ENCODE measurements around the gene CDC42SE1. TPM values are rescaled to one million over a fixed set of nuclear protein-coding genes. Genes with fewer than 3 reads are reported as not detected.

Gene CDC42SE1
- total RNA-seq, 1 donor, result 49.6 TPM

- Histone ChIP-seq H3K36me3 (ENCODE audit: insufficient read depth, low read length) (peaks cover 3% of the 10 kb centered on the region), H3K4me1 (ENCODE audit: insufficient read depth, low read length) (peaks cover 36% of the 10 kb centered on the region), H2AFZ (ENCODE audit: low read length) (no peak overlapping the region), H4K20me1 (ENCODE audit: insufficient read depth, low read length) (no peaks in the 10 kb centered on the region), H3K4me3 (ENCODE audit: insufficient read depth, low read length) (no peak overlapping the region), H3K27me3 (ENCODE audit: insufficient read depth, low read length) (no peaks in the 10 kb centered on the region), H3K4me2 (ENCODE audit: insufficient read depth, low read length) (no peak overlapping the region), H3K9me3 (ENCODE audit: low read depth, low read length) (no peaks in the 10 kb centered on the region), H3K79me2 (ENCODE audit: insufficient read depth, low read length) (peaks cover 16% of the 10 kb centered on the region), H3K27ac (ENCODE audit: low read depth, low read length) (no peak overlapping the region)
- no peak for DNase-seq (ENCODE audit: insufficient read length, low spot score, missing footprints)
- no peak for TF ChIP-seq CTCF (IDR thresholded peaks at IDR 0.05; ENCODE audit: extremely low read depth, low read depth, low read length)
These were observed 57.4 kb downstream of the CDC42SE1 start for GRCh38 chr1:151002051-151002450.

- Histone ChIP-seq H3K27ac (ENCODE audit: low read depth, low read length) (no peak overlapping the region), H3K4me2 (ENCODE audit: insufficient read depth, low read length) (no peak overlapping the region), H3K4me3 (ENCODE audit: insufficient read depth, low read length) (no peak overlapping the region), H3K9me3 (ENCODE audit: low read depth, low read length) (no peaks in the 10 kb centered on the region), H3K36me3 (ENCODE audit: insufficient read depth, low read length) (peaks cover 3% of the 10 kb centered on the region), H2AFZ (ENCODE audit: low read length) (no peak overlapping the region), H4K20me1 (ENCODE audit: insufficient read depth, low read length) (no peaks in the 10 kb centered on the region), H3K79me2 (ENCODE audit: insufficient read depth, low read length) (peaks cover 16% of the 10 kb centered on the region), H3K4me1 (ENCODE audit: insufficient read depth, low read length) (peaks cover 32% of the 10 kb centered on the region), H3K27me3 (ENCODE audit: insufficient read depth, low read length) (no peaks in the 10 kb centered on the region)
- DNase-seq (ENCODE audit: insufficient read length, low spot score, missing footprints), result no peak
- no peak for TF ChIP-seq CTCF (IDR thresholded peaks at IDR 0.05; ENCODE audit: extremely low read depth, low read depth, low read length)
These were observed 57.8 kb downstream of the CDC42SE1 start for GRCh38 chr1:151001602-151002001.

Small RNA genes lying within 50 kb of the gene (small RNA-seq; reads per million reads assigned to genes)
- 0.60 reads per million for gene RNU6-884P

Other genes starting within 250 kb of the CDC42SE1 start
- 61.9 and 63.3 TPM in 2 replicates for gene ARNT, start 183.0 kb downstream of the CDC42SE1 start, total RNA-seq
- gene CTXND2, start 172.5 kb downstream of the CDC42SE1 start, total RNA-seq, result not detected in 2 replicates
- 38.0 and 42.3 TPM in 2 replicates for gene SETDB1, start 133.3 kb downstream of the CDC42SE1 start, total RNA-seq
- gene CERS2, start 84.8 kb downstream of the CDC42SE1 start, total RNA-seq, result 159 and 164 TPM in 2 replicates
- gene ANXA9, start 77.3 kb downstream of the CDC42SE1 start, total RNA-seq, result under 0.01 TPM in 2 replicates
- gene MINDY1, start 52.7 kb downstream of the CDC42SE1 start, total RNA-seq, result 17.1 and 18.1 TPM in 2 replicates
- 8.3 and 11.6 TPM in 2 replicates for gene PRUNE1, start 51.2 kb downstream of the CDC42SE1 start, total RNA-seq
- under 0.01 and 1.2 TPM in 2 replicates for gene BNIPL, start 23.0 kb downstream of the CDC42SE1 start, total RNA-seq
- gene C1orf56, start 11.9 kb downstream of the CDC42SE1 start, total RNA-seq, result 4.4 and 5.4 TPM in 2 replicates
- gene MLLT11, start 775 bp upstream of the CDC42SE1 start, total RNA-seq, result 1.4 and 1.8 TPM in 2 replicates
- gene GABPB2, start 11.1 kb upstream of the CDC42SE1 start, total RNA-seq, result 15.6 and 16.3 TPM in 2 replicates
- 1.5 and 2.2 TPM in 2 replicates for gene SEMA6C, start 87.0 kb upstream of the CDC42SE1 start, total RNA-seq
- not detected in 2 replicates for gene TNFAIP8L2, start 97.0 kb upstream of the CDC42SE1 start, total RNA-seq
- gene LYSMD1, start 106.3 kb upstream of the CDC42SE1 start, total RNA-seq, result 10.6 and 12.7 TPM in 2 replicates
- gene SCNM1, start 106.5 kb upstream of the CDC42SE1 start, total RNA-seq, result 25.3 and 26.8 TPM in 2 replicates
- 0.36 TPM in 1 of 2 replicates, not detected in the other for gene TMOD4, start 116.4 kb upstream of the CDC42SE1 start, total RNA-seq
- gene VPS72, start 130.6 kb upstream of the CDC42SE1 start, total RNA-seq, result 34.7 and 35.1 TPM in 2 replicates
- gene PIP5K1A, start 138.9 kb upstream of the CDC42SE1 start, total RNA-seq, result 64.5 and 67.7 TPM in 2 replicates
- gene PSMD4, start 195.1 kb upstream of the CDC42SE1 start, total RNA-seq, result 140 and 150 TPM in 2 replicates
- gene ZNF687, start 222.7 kb upstream of the CDC42SE1 start, total RNA-seq, result 15.9 and 16.5 TPM in 2 replicates